ENCODE results near the gene GULP1.

GRCh38 chr2:188607501-188607900, 315.8 kb downstream of the GULP1 start:
- TF ChIP-seq CTCF (conservative IDR thresholded peaks at IDR 0.05) (no peak), ZFX (IDR thresholded peaks at IDR 0.05) (no peak)
